ENCODE results near the gene SRPK3.
A peak's percentile ranks its signal among the peaks of the same experiment; 100 is the strongest.

SRPK3 gene

DNA sequence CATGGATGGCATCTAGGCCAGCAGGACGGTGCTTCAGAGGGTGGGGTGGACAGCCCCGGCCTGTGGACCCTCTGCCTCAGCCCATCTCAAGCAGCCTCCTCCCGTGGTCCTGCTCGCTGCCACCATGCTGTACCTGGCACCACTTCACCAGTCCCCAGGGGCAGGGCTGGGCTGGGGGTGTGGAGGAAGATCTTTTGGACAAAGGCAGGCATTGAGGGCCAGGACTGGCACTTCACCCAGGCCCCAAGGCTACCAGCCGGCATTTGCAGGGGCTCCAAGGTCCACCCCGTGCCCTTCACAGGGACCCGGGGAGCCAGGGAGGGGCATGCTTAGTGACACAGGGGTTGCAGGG, 16.1 kb upstream of the SRPK3 start:
- in situ Hi-C loops (cut with HindIII; ENCODE audit: low sequenced_read_pairs) = no loop called here
- peak overlapping the region; percentile 34 for H3K4me3 ChIP-seq (ENCODE audit: low read depth, low read length)
- no peak for DNase-seq (ENCODE audit: low read depth)
- TF ChIP-seq, protein P1, sequence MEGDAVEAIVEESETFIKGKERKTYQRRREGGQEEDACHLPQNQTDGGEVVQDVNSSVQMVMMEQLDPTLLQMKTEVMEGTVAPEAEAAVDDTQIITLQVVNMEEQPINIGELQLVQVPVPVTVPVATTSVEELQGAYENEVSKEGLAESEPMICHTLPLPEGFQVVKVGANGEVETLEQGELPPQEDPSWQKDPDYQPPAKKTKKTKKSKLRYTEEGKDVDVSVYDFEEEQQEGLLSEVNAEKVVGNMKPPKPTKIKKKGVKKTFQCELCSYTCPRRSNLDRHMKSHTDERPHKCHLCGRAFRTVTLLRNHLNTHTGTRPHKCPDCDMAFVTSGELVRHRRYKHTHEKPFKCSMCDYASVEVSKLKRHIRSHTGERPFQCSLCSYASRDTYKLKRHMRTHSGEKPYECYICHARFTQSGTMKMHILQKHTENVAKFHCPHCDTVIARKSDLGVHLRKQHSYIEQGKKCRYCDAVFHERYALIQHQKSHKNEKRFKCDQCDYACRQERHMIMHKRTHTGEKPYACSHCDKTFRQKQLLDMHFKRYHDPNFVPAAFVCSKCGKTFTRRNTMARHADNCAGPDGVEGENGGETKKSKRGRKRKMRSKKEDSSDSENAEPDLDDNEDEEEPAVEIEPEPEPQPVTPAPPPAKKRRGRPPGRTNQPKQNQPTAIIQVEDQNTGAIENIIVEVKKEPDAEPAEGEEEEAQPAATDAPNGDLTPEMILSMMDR (IDR thresholded peaks at IDR 0.05; ENCODE audit: low read depth, low read length, missing control alignments) = no peak

DNA sequence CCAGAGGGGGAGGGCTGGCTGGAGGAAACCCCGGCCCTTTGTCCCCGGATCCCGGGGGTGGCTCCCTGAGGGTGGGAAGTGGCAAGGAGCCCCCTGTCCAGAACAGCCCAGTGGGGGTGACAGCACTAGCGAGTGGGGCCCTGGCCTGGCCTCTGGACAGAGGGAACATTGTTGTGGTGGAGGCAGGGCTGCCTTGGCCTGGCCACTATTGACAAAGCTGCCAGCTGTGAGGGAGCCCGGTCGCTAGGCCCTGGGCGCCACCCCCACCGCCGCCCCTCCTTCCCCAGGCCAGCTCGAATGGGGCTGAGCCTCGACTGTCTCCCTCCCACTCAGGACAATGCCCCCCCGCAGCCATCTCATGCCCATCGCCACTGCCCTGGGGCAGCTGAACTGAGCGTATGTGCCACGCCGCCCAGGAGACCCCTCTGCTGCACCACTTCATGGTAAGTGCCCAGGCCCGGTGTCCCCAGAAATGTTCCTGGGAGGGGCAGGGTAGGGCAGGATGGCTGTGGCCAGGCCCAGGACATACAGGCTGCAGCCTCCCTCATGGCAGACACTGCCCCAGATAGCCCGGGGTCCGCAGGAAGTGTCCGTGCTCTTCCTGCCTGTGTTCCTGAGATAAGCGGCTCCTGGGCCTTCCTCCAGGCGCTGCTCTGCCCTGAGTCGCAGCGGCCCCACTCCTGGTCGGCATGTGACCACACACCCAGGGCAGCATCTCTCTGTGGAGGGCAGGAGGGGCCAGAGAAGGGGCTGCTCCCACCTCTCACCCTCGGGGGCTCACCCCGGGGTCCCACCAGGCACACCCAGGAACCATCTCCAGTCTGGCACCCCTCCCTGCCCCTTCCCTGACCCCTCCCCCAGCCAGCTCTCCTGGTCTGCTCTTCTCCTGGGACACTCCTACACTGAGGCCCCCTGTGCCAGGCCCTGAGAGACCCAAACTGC, 15.4 kb upstream of the SRPK3 start:
- TF ChIP-seq, protein P1 (IDR thresholded peaks at IDR 0.05; ENCODE audit: low read depth, low read length, missing control alignments) = no peak
- DNase-seq (ENCODE audit: low read depth) = no peak
- peak overlapping the region; percentile 34 for H3K4me3 ChIP-seq (ENCODE audit: low read depth, low read length)
- in situ Hi-C loops (cut with HindIII; ENCODE audit: low sequenced_read_pairs) = no loop called here

DNA sequence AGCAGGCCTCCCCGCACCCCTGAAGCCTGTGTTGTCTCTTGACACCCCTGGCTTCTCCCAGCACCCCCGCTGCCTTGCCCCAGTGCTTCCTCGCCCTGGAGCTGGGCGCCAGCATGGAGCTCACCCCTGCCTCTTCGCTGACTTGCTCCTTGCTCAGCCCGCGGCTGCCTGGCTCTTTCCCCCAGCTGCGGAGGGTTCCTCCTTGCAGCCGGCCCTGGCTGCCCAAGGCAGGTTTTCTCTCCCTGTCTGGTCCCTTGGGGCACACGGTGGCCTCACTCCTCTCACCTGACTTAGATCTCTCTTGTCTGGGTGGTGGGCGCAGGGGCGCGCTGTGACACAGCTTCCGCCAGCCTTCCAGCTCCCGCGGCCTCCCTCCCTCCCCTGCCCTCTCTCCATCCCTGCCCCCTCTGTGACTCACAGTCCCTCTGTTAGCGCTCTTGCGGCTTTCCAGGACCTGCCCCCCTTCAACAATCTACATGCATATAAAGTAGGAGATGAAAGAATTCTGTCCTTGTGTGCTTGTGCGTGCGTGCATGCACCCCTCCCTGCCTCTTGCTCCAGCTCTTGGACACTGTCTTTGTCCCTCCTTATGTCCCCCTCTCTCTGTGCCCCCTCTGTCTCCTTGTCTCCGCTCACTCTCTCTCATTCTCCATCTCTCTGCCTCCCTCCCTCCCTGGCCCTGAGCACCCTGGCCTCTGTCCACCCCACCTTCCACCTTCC, 14.6 kb upstream of the SRPK3 start:
- H3K4me3 ChIP-seq (ENCODE audit: low read depth, low read length) = peak overlapping the region; percentile 34
- in situ Hi-C loops (cut with HindIII; ENCODE audit: low sequenced_read_pairs) = no loop called here
- DNase-seq (ENCODE audit: low read depth) = peak; percentile 27
- TF ChIP-seq, protein P1 (IDR thresholded peaks at IDR 0.05; ENCODE audit: low read depth, low read length, missing control alignments) = no peak

DNA sequence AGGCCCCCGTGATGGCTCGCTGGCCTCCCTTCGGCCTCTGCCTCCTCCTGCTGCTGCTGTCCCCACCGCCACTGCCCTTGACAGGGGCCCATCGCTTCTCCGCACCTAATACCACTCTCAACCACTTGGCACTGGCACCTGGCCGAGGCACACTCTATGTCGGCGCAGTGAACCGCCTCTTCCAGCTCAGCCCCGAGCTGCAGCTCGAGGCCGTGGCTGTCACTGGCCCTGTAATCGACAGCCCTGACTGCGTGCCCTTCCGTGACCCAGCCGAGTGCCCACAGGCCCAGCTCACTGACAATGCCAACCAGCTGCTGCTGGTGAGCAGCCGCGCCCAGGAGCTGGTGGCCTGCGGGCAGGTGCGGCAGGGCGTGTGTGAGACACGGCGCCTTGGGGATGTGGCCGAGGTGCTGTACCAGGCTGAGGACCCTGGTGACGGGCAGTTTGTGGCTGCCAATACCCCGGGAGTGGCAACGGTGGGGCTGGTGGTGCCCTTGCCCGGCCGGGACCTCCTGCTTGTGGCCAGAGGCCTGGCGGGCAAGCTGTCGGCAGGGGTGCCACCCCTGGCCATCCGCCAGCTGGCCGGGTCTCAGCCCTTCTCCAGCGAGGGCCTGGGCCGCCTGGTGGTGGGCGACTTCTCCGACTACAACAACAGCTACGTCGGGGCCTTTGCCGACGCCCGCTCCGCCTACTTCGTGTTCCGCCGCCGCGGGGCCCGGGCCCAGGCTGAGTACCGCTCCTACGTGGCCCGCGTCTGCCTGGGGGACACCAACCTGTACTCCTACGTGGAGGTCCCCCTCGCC, 13.8 kb upstream of the SRPK3 start:
- DNase-seq (ENCODE audit: low read depth) = no peak
- in situ Hi-C loops (cut with HindIII; ENCODE audit: low sequenced_read_pairs) = no loop called here
- TF ChIP-seq, protein P1 (IDR thresholded peaks at IDR 0.05; ENCODE audit: low read depth, low read length, missing control alignments) = no peak
- no peak overlapping the region for H3K4me3 ChIP-seq (ENCODE audit: low read depth, low read length)

DNA sequence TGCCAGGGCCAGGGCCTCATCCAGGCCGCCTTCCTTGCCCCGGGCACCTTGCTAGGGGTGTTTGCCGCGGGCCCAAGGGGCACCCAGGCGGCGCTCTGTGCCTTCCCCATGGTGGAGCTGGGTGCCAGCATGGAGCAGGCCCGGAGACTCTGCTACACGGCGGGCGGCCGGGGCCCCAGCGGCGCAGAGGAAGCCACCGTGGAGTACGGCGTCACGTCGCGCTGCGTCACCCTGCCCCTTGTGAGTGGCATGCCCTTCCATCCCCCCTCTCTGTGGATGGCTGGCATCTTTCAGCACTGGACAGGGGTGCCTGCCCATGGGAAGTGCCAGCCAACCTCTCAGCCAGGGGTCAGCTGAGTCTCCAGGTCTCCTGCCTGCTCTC, 13.2 kb upstream of the SRPK3 start:
- in situ Hi-C loops (cut with HindIII; ENCODE audit: low sequenced_read_pairs) = no loop called here
- TF ChIP-seq, protein P1 (IDR thresholded peaks at IDR 0.05; ENCODE audit: low read depth, low read length, missing control alignments) = no peak
- no peak overlapping the region for H3K4me3 ChIP-seq (ENCODE audit: low read depth, low read length)
- no peak for DNase-seq (ENCODE audit: low read depth)

Data from astrocyte of the cerebellum (primary cell).